Measurements from ENCODE around the gene FAM50A.

The FAM50A gene

DNA sequence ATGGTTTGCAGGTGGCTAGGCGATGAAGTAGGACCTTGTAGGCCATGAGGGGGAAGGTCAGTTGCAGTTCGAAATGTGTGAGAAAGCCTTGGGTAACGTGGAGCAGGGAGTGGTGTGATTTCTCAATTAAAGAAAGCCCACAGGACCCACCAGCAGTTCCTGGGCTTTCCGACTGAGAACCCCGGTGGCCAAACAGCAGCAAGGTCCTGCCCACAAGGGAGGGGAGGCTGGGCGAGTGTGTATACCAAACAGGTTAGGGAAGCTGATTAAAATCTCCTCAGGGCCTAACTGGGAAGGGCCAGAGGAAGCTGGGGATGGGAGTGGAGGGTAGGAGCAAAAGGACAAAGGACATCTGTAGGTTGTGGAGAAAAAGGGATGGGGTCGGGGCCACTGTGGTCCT lies 13.0 kb upstream of the FAM50A start:
- no peak for ATAC-seq
- DNase-seq, result no peak
- Mint-ChIP-seq H3K4me3 (peak overlapping the region in 1 of 2 donors; percentile 36), H3K27ac (peak overlapping the region in 1 of 2 donors; percentile 61), H3K4me1 (peaks cover 34% of the 10 kb centered on the region), H3K27me3 (no peaks in the 10 kb centered on the region), H3K9me3 (no peaks in the 10 kb centered on the region)

DNA sequence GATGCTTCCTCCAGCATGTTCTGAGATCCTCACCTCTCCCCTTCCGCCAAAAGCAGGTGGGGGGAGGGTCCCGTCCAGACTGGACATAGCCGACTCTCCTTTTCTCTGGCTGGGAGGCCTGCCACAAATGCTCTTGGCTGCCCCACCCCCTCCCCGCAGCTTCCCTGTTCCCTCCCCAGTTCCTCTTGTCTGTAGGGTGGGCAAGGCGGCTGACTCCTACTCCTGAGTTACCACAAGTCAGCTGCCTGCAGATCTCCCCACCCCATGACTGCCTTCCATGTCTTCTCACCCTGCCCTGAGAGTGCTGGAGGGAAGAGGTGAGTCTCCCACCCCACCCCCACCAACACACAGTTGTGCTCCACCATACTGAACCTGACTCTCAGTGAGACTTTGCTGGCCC lies 12.6 kb upstream of the FAM50A start:
- ATAC-seq (no peak), DNase-seq (no peak)
- H3K4me3 Mint-ChIP-seq, result no peak overlapping the region
- H3K27ac Mint-ChIP-seq, result no peak overlapping the region
- peaks cover 39% of the 10 kb centered on the region for H3K4me1 Mint-ChIP-seq
- H3K27me3 Mint-ChIP-seq, result no peaks in the 10 kb centered on the region
- H3K9me3 Mint-ChIP-seq, result no peaks in the 10 kb centered on the region

DNA sequence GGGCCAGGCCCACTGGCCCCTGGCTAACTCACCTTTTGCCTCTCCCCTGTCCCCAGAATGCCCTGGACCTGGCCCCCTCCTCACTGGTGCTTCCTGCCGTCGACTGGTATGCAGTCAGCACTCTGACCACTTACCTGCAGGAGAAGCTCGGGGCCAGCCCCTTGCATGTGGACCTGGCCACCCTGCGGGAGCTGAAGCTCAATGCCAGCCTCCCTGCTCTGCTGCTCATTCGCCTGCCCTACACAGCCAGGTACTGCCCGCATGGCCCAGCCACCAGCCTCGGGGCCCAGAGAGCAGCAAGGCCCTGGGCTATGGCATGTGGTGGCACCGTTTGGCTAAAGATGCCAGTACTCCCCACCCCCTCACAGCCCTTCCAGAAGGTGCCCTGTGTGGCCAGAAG lies 11.7 kb upstream of the FAM50A start:
- no peak overlapping the region for H3K4me3 Mint-ChIP-seq

DNA sequence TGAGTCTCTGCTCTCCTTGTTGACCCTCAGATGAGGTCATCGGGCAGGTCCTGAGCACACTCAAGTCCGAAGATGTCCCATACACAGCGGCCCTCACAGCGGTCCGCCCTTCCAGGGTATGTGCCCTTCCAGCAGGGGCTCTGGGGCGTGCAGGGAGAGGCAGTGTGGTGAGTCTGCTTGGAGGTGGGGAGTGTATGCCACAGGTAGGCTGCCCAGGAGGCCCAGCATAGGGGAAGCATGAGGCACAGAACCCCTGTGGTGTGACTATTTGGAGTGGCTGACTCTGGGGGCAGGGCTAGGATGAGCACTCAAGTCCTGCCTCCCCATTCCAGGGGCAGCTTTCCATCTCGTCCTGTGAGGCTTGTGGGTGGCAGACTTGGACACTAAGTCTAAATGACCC lies 10.3 kb upstream of the FAM50A start:
- no peak for ATAC-seq
- Mint-ChIP-seq H3K9me3 (no peaks in the 10 kb centered on the region), H3K4me3 (no peak overlapping the region), H3K4me1 (peaks cover 40% of the 10 kb centered on the region), H3K27ac (peak overlapping the region in 1 of 2 donors; percentile 59), H3K27me3 (no peaks in the 10 kb centered on the region)
- DNase-seq, result no peak

More for the DNA sequence above, 11.7 kb upstream of the FAM50A start:
- H3K27me3 Mint-ChIP-seq, result no peaks in the 10 kb centered on the region
- no peaks in the 10 kb centered on the region for H3K9me3 Mint-ChIP-seq
- ATAC-seq (no peak), DNase-seq (no peak)
- no peak overlapping the region for H3K27ac Mint-ChIP-seq
- H3K4me1 Mint-ChIP-seq, result peaks cover 40% of the 10 kb centered on the region

DNA sequence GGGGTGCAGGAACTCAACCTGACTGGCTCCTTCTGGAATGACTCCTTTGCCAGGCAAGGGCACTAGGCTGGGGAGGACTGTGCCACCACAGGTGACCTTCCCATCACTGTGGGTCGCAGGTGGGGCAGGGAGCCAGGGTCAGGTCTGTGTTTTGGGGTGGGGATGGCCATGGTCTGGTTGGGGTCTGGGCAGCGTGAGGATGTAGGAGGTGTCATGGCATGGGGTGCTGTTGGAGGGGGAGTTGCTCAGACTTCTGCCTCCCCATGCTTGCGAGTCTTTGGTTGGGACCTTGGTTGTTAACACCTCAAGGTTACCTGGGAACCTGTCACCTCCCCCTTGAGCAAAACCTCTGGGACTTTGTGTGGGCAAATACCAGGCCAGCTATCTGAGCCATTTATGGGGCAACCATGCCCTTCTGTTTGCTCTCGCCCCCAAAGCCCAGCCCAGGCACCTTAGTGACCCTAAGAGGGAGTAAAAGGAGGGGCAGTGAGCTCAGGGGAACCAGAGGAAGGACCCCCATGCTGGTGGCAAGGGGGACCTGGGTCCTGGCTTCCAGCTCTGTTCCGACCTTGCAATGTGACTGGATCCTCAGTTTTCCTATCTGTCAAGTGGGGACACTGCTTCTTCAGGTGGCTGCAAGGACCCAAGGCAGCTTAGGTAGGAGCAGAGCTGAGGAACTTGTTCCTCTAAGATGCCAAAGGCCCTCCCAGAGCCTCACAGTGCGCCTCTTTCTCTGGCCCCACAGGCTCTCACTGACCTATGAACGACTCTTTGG lies 9.4 kb upstream of the FAM50A start:
- DNase-seq (no peak), ATAC-seq (no peak)
- no peak overlapping the region for H3K4me3 Mint-ChIP-seq
- H3K27ac Mint-ChIP-seq, result no peak overlapping the region
- no peaks in the 10 kb centered on the region for H3K9me3 Mint-ChIP-seq
- peaks cover 44% of the 10 kb centered on the region for H3K4me1 Mint-ChIP-seq
- no peaks in the 10 kb centered on the region for H3K27me3 Mint-ChIP-seq

DNA sequence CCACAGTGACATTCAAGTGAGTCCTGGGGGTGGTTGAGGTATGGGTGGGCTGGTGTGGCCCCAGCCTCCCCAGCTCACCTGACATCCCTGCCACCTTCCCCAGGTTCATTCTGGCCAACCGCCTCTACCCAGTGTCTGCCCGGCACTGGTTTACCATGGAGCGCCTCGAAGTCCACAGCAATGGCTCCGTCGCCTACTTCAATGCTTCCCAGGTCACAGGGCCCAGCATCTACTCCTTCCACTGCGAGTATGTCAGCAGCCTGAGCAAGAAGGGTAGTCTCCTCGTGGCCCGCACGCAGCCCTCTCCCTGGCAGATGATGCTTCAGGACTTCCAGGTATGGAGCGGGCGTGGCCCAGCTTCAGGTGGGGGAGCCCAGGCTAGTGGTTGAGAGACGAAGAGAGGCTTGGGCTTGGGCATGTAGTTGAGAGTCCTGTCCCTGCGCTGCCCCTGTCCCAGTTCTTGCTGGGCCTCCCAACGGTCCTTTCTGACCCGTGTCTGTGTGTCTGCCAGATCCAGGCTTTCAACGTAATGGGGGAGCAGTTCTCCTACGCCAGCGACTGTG lies 8.7 kb upstream of the FAM50A start:
- H3K4me3 Mint-ChIP-seq, result no peak overlapping the region

DNA sequence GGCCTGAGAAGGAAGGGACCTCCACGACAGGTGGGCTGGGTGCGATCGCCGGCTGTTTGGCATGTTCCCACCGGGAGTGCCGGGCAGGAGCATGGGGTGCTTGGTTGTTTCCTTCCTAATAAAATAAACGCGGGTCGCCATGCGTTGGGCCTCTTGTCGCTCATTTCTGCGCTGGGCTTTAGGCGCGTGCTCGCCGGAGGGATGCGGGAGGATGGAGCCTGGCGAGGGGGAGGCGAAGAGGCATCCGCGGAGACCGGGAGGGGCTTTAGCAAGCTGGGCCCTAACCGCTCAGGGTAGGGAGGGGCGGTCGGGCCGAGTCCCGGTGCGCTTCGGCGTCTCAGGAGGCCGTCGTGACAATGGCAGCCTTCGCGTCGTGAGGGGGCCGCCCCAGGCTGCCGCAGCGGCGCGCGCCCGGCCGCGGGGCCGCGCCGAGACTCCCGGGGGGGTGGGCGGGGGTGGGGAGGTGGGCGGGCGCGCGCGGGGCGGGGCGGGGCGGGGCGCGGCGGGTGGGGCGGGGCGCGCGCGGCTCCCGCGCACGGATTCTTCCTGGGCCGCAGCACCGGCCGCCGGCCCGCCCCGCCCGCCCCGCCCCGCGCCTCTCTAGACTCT lies 7.5 kb upstream of the FAM50A start:
- peak; percentile 46 to 53 for DNase-seq
- H3K4me3 Mint-ChIP-seq, result peak overlapping the region; percentile 84 to 91

More for the DNA sequence above, 8.7 kb upstream of the FAM50A start:
- Mint-ChIP-seq H3K27ac (no peak overlapping the region), H3K9me3 (no peaks in the 10 kb centered on the region), H3K4me1 (peaks cover 46% of the 10 kb centered on the region), H3K27me3 (no peaks in the 10 kb centered on the region)
- DNase-seq (no peak), ATAC-seq (no peak)

DNA sequence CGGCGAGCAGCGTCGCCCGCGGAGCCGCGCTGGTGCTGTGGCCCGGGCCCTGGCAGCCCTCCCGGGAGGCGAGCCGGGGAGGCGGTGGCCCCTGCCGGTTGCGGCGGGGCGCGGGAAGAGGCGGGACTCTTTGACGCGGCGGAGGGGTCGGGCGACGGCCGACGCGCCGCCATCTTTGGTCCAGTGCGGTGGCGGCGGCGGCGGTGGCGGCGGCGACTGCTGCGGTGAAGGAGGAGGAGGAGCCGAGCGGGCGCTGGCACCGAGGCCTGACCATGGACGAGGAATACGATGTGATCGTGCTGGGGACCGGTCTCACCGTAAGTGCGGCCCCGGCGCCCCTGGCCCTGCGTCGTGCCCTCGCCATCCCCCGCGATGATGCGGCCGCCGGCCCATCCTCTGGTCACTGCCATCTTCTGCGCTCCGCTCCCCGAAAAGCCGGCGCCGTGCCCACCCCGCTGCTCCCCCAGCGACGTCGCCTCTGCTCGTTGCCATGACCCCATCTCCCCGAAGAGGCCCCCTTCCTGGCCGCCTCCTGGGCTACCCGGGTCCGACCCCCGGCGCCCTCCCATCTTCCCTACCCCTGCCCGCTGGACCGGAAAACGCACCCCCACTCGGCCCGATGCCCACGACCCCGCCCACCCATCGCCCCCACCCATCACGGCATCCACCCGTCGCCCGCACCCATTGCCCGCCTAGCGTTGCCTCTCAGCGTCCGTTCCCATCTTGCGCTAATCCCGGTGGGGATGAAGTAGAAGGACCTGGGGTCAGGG lies 6.8 kb upstream of the FAM50A start, which contains the start of gene GDI1:
Gene GDI1, plus strand, starts transcription at position 172 of the 770 bp plus-strand sequence. Its CDS starts 101 bp downstream, at position 273.
- peak within 1 kb of the TSS; percentile 92 to 96 for H3K27ac Mint-ChIP-seq
- H3K27me3 Mint-ChIP-seq, result no peaks in the 10 kb centered on the region
- ATAC-seq, result peak; percentile 47
- H3K4me1 Mint-ChIP-seq, result peaks cover 50% of the 10 kb centered on the region
- peak within 1 kb of the TSS; percentile 86 to 91 for H3K4me3 Mint-ChIP-seq
- H3K9me3 Mint-ChIP-seq, result no peaks in the 10 kb centered on the region
- peak; percentile 57 for DNase-seq

More for the DNA sequence above, 7.5 kb upstream of the FAM50A start:
- peaks cover 47% of the 10 kb centered on the region for H3K4me1 Mint-ChIP-seq
- peak overlapping the region; percentile 86 to 96 for H3K27ac Mint-ChIP-seq
- H3K9me3 Mint-ChIP-seq, result no peaks in the 10 kb centered on the region
- H3K27me3 Mint-ChIP-seq, result no peaks in the 10 kb centered on the region
- peak; percentile 80 for ATAC-seq

DNA sequence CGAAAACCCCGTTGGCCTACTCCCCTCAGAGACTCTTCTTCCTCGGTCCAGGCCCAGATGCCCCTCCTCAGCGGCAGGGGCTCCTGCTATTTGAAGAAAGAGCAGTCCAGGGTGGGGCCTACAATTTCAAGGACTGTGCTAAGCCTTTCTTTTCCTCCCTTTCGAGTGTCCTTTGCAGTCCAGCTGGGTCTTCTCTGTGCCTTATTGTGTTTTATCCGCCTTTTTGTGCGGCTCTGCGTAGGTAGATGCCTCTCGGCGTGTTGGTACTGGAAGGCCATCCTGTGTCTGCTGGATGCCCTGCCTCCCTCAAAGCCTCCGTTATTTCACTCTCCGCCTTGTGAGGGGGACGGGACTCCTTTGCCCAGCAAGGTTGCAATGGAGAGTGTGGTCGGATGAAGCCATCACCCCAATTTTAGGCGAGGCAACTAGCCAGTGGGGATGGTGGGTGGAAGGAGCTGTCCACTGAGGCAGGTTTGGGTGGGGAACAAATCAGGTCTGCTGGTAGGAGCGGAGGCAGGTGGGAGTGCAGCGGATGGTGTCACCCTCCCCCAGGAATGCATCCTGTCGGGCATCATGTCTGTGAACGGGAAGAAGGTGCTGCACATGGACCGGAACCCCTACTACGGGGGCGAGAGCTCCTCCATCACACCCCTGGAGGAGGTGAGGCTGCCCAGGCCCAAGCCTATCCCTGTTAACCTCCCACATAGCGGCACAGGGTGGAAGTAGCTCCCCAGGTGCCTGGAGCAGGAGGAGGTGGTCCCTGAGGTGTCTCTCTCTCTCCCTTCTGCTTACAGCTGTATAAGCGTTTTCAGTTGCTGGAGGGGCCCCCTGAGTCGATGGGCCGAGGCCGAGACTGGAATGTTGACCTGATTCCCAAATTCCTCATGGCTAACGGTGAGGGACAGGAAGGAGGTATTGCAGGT lies 5.7 kb upstream of the FAM50A start:
- H3K4me1 Mint-ChIP-seq, result peaks cover 53% of the 10 kb centered on the region
- ATAC-seq, result no peak
- H3K9me3 Mint-ChIP-seq, result no peaks in the 10 kb centered on the region
- no peak for DNase-seq
- H3K27ac Mint-ChIP-seq, result peak overlapping the region in 1 of 2 donors; percentile 89
- no peaks in the 10 kb centered on the region for H3K27me3 Mint-ChIP-seq
- peak overlapping the region; percentile 86 to 89 for H3K4me3 Mint-ChIP-seq

- ATAC-seq (no peak), DNase-seq (no peak)
- Mint-ChIP-seq H3K4me1 (peaks cover 53% of the 10 kb centered on the region), H3K9me3 (no peaks in the 10 kb centered on the region), H3K4me3 (no peak overlapping the region), H3K27me3 (no peaks in the 10 kb centered on the region), H3K27ac (no peak overlapping the region)
Observed at GRCh38 chrX:154439841-154440240, 4.1 kb upstream of the FAM50A start.

DNA sequence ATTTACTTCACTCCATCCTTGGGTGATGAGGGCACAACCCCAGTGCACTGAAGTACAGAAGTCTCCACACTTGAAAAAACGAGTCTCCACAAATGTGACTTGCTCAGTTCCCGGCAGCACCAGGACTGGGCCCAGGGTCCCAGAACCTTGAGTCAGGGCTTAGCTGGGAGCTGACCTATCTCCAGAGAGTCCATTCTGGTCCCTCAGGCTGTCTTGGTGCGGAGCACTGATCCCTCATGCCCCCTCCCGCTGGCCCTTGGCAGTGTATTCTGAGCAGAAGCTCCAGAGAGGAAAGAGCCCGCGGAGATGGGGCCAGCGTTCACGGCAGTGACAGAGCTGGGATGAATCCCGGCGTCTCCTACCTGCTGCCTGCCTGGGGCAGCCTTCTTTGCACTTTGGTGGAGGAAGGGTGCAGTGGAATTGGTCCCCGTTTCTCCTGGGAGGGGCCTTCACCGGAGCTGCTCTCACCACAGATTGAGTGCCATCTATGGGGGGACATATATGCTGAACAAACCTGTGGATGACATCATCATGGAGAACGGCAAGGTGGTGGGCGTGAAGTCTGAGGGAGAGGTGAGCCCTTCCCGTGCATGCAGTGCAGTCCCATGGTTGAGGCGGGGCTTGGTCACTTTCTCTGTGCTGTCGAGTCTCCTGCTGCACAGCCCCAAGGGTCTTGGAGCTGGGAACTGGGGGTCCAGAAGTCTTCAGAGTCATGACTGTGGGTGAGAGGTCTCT lies 3.2 kb upstream of the FAM50A start:
- H3K4me1 Mint-ChIP-seq, result peaks cover 50% of the 10 kb centered on the region
- no peak overlapping the region for H3K27ac Mint-ChIP-seq
- H3K4me3 Mint-ChIP-seq, result no peak overlapping the region
- ATAC-seq (no peak), DNase-seq (no peak)
- no peaks in the 10 kb centered on the region for H3K27me3 Mint-ChIP-seq
- no peaks in the 10 kb centered on the region for H3K9me3 Mint-ChIP-seq

DNA sequence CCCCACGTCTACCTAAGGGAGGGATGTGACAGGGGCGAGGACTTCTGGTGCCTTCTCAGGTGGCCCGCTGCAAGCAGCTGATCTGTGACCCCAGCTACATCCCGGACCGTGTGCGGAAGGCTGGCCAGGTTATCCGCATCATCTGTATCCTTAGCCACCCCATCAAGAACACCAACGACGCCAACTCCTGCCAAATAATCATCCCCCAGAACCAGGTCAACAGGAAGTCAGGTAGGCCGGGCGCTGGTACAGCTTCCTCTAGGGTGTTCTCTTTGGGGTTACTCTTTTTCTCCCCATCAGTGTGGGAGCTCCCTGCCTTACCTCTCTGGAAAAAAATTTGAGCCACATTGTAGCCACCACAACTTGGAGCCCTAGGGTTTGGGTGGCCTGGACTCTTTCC lies 2.4 kb upstream of the FAM50A start:
- Mint-ChIP-seq H3K9me3 (no peaks in the 10 kb centered on the region), H3K27me3 (no peaks in the 10 kb centered on the region), H3K4me1 (peaks cover 50% of the 10 kb centered on the region), H3K27ac (no peak overlapping the region), H3K4me3 (no peak overlapping the region)
- DNase-seq, result no peak
- no peak for ATAC-seq

DNA sequence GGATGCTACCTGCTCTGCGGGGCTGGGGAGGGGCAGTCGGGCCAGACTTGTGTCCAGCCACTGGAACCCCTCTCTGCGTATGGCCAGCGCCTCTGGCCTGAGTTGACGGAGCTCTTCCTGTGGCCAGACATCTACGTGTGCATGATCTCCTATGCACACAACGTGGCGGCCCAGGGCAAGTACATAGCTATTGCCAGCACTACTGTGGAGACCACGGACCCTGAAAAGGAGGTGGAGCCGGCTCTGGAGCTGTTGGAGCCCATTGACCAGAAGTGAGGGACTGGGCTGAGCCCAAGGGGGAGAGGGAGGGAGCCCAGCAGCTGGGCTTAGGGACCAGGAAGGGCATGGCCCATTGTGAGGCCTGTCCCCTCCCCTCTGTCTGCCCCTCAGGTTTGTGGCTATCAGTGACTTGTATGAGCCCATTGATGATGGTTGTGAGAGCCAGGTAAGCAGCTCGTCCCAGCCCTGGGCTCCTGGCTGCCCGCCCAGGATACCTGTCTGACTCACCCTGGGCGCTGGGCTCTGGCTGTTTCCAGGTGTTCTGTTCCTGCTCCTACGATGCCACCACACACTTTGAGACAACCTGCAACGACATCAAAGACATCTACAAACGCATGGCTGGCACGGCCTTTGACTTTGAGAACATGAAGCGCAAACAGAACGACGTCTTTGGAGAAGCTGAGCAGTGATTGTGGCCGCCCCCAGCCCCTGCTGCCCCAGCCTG lies 1.8 kb upstream of the FAM50A start:
- Mint-ChIP-seq H3K4me1 (peaks cover 56% of the 10 kb centered on the region), H3K27ac (no peak overlapping the region)

More for the DNA sequence above, 1.8 kb upstream of the FAM50A start:
- Mint-ChIP-seq H3K4me3 (no peak overlapping the region), H3K9me3 (no peaks in the 10 kb centered on the region), H3K27me3 (no peaks in the 10 kb centered on the region)
- DNase-seq, result no peak
- no peak for ATAC-seq

Data from stimulated activated naive CD8-positive, alpha-beta T cell treated with anti-CD3 and anti-CD28 coated beads, Interleukin-15, amount 100 ng/mL, for 72 hours (primary cell).